Measurements from ENCODE around the gene ZFYVE27.

ZFYVE27 gene

DNA sequence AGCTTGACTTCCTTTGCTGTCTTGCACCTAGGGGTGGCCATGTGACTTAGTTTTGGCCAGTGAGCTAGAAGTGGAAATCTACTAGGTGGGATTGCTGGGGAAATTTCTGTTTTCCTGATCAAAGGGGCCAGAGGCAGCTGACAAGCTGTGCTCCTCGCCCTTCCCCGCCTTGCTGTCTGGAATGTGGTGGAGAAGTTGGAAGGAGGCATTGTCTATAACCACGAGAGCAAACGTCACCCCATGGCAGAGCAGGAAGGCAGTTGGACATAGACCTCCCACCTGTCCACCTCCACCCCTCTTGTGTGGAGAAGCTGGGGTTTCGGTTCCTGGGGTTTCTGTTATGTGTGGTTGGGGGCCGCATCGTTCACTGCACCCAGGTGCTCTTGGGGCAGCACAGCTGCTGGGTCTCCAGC lies 27.6 kb downstream of the ZFYVE27 start:
- no peak overlapping the region for H3K4me3 ChIP-seq (ENCODE audit: low read length)
- no peak overlapping the region; the same call in 1 of the 2 replicates for H3K4me2 ChIP-seq (ENCODE audit: low read length)
- no peaks in the 10 kb centered on the region for H4K20me1 ChIP-seq (ENCODE audit: insufficient read depth, low read length)
- H3K9ac ChIP-seq (ENCODE audit: low read length) = no peak overlapping the region
- H3K4me1 ChIP-seq (ENCODE audit: low read length) = peaks cover 11% of the 10 kb centered on the region
- H2AFZ ChIP-seq (ENCODE audit: low read depth, low read length) = no peak overlapping the region
- no peaks in the 10 kb centered on the region for H3K27me3 ChIP-seq (ENCODE audit: low read depth, low read length)
- TF ChIP-seq, protein P1, sequence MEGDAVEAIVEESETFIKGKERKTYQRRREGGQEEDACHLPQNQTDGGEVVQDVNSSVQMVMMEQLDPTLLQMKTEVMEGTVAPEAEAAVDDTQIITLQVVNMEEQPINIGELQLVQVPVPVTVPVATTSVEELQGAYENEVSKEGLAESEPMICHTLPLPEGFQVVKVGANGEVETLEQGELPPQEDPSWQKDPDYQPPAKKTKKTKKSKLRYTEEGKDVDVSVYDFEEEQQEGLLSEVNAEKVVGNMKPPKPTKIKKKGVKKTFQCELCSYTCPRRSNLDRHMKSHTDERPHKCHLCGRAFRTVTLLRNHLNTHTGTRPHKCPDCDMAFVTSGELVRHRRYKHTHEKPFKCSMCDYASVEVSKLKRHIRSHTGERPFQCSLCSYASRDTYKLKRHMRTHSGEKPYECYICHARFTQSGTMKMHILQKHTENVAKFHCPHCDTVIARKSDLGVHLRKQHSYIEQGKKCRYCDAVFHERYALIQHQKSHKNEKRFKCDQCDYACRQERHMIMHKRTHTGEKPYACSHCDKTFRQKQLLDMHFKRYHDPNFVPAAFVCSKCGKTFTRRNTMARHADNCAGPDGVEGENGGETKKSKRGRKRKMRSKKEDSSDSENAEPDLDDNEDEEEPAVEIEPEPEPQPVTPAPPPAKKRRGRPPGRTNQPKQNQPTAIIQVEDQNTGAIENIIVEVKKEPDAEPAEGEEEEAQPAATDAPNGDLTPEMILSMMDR (IDR thresholded peaks at IDR 0.05; ENCODE audit: low read depth, low read length) = no peak
- no peak for TF ChIP-seq EZH2phosphoT487 (IDR thresholded peaks at IDR 0.05; ENCODE audit: low read depth)
- no peaks in the 10 kb centered on the region for H3K79me2 ChIP-seq (ENCODE audit: low read length)
- H3K36me3 ChIP-seq (replicated peaks; ENCODE audit: low read depth, low read length) = peaks cover 6% of the 10 kb centered on the region
- no peak overlapping the region for H3K27ac ChIP-seq (ENCODE audit: low read length)
- H3K9me3 ChIP-seq (ENCODE audit: insufficient read depth, low read length) = no peaks in the 10 kb centered on the region

DNA sequence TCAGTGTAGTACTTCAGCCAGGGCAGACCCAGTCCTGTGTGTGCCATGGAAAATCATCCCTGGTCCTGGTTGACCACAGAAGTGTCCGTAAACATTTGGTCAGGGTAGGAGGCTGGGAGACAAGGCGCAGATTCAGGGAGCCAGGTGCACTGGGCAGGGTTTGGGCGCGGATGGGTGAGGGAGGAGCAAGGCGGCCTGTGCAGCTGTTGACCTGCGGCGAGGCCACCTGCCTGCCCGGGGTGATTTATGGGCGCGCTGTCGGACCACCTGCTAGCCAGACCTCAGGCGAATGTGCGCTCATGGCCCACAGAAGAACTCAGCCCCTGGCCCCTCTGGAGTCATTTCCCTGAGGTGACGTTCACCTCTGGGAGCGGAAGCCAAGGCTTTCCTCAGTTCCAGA lies 28.3 kb downstream of the ZFYVE27 start:
- no peak overlapping the region for H3K27ac ChIP-seq (ENCODE audit: low read length)
- TF ChIP-seq EZH2phosphoT487 (IDR thresholded peaks at IDR 0.05; ENCODE audit: low read depth) = no peak
- TF ChIP-seq, protein P1 (IDR thresholded peaks at IDR 0.05; ENCODE audit: low read depth, low read length) = no peak
- no peaks in the 10 kb centered on the region for H4K20me1 ChIP-seq (ENCODE audit: insufficient read depth, low read length)

DNA sequence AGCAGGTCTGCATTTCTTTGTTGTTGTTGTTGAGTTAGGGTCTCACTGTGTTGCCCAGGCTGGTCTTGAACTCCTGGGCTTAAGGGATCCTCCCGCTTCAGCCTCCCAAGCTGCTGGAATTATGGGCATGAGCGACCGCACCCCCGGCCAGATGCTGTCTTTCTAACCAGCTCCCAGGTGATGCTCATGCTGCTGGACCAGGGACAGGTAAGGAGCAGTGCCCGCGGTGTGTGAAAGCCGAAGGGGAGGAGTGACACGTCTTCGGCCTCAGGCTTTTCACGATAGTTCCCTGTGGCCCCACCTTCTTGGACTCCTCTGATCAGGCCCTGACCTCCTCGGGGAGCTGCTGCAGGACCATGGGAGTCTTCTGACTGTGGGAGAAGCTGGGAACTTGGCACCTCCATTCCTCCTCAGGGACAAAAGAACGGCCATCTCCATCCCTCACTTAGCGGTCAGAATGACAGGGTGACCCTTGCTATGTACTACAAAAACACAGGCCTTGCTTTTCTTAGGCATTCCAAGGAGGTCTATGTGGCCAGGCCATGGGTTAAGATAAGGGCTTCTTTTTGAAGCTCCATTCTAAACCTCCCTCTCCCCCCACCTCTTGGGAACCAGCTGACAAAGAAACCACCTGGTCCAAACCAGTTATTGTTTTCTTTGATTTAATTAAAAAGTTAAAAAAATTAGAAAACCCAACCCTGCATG lies 29.3 kb downstream of the ZFYVE27 start:
- no peaks in the 10 kb centered on the region for H4K20me1 ChIP-seq (ENCODE audit: insufficient read depth, low read length)
- H3K4me2 ChIP-seq (ENCODE audit: low read length) = no peak overlapping the region
- H3K79me2 ChIP-seq (ENCODE audit: low read length) = no peaks in the 10 kb centered on the region
- no peaks in the 10 kb centered on the region for H3K36me3 ChIP-seq (replicated peaks; ENCODE audit: low read depth, low read length)
- no peak overlapping the region for H3K9ac ChIP-seq (ENCODE audit: low read length)
- no peak overlapping the region for H2AFZ ChIP-seq (ENCODE audit: low read depth, low read length)
- H3K4me1 ChIP-seq (ENCODE audit: low read length) = peaks cover 11% of the 10 kb centered on the region
- no peak overlapping the region for H3K27ac ChIP-seq (ENCODE audit: low read length)
- H3K27me3 ChIP-seq (ENCODE audit: low read depth, low read length) = no peaks in the 10 kb centered on the region
- no peaks in the 10 kb centered on the region for H3K9me3 ChIP-seq (ENCODE audit: insufficient read depth, low read length)
- TF ChIP-seq, protein P1 (IDR thresholded peaks at IDR 0.05; ENCODE audit: low read depth, low read length) = no peak
- no peak for TF ChIP-seq EZH2phosphoT487 (IDR thresholded peaks at IDR 0.05; ENCODE audit: low read depth)
- H3K4me3 ChIP-seq (ENCODE audit: low read length) = no peak overlapping the region

More for the DNA sequence above, 28.3 kb downstream of the ZFYVE27 start:
- H3K9ac ChIP-seq (ENCODE audit: low read length) = no peak overlapping the region
- H3K4me3 ChIP-seq (ENCODE audit: low read length) = no peak overlapping the region
- no peaks in the 10 kb centered on the region for H3K27me3 ChIP-seq (ENCODE audit: low read depth, low read length)
- peaks cover 11% of the 10 kb centered on the region for H3K4me1 ChIP-seq (ENCODE audit: low read length)
- H3K36me3 ChIP-seq (replicated peaks; ENCODE audit: low read depth, low read length) = no peaks in the 10 kb centered on the region
- H3K9me3 ChIP-seq (ENCODE audit: insufficient read depth, low read length) = no peaks in the 10 kb centered on the region
- H3K79me2 ChIP-seq (ENCODE audit: low read length) = no peaks in the 10 kb centered on the region
- H2AFZ ChIP-seq (ENCODE audit: low read depth, low read length) = no peak overlapping the region
- H3K4me2 ChIP-seq (ENCODE audit: low read length) = no peak overlapping the region

DNA sequence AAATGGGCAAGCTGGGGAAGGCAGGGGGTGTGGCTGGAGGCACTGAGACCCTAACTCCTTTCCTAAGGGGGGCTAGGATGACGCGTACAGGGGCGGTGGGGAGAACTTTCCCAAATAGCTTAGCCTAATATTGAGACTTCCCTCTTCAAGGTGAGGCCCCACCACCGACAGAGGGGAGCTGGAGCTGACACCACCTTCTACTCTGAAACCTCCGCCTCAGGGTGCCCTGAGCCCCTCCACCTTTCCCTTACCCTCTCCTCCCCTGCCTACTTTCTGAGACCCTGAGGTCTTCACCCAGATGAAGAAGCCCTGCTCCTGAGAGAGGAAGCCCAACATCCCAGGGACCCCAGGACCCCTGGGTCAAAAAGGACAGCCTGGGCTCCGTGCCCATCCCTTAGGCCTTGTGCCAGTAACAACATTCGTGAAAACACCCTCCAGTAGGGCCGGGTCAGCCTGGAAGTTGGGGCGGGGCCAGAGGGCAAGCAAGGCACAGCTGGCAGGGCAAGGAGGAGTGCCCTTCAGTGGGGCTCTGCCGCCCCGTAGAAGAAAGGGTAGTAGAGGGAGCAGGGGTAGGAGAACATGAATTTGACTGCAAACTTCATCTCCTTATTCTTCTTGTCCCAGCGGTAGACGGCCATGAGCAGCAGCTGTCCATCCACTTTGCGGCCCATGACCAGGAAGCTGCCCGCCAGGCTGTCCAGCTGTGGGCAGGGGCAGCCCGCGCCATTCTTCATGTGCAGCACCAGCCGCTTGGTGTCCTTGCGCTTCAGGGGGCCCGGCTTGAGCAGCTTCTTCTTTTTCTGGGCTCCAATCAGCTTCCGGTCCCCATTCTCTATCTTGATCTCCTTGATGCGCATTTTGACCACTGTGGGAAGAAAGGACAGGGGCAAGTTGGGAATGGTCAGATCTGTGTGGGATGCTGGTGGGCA lies 30.3 kb downstream of the ZFYVE27 start:
- Histone ChIP-seq H3K27me3 (ENCODE audit: low read depth, low read length) (no peaks in the 10 kb centered on the region), H3K27ac (ENCODE audit: low read length) (no peak overlapping the region), H3K4me3 (ENCODE audit: low read length) (no peak overlapping the region), H3K4me1 (ENCODE audit: low read length) (peaks cover 11% of the 10 kb centered on the region), H3K79me2 (ENCODE audit: low read length) (no peaks in the 10 kb centered on the region), H3K36me3 (replicated peaks; ENCODE audit: low read depth, low read length) (no peaks in the 10 kb centered on the region), H2AFZ (ENCODE audit: low read depth, low read length) (no peak overlapping the region), H3K4me2 (ENCODE audit: low read length) (no peak overlapping the region), H4K20me1 (ENCODE audit: insufficient read depth, low read length) (no peaks in the 10 kb centered on the region), H3K9me3 (ENCODE audit: insufficient read depth, low read length) (no peaks in the 10 kb centered on the region), H3K9ac (ENCODE audit: low read length) (no peak overlapping the region)
- TF ChIP-seq EZH2phosphoT487 (IDR thresholded peaks at IDR 0.05; ENCODE audit: low read depth) = no peak
- TF ChIP-seq, protein P1 (IDR thresholded peaks at IDR 0.05; ENCODE audit: low read depth, low read length) = no peak
